CD4-positive, alpha-beta T cell (primary cell): ENCODE measurements around the gene AGPAT3. TPM values are rescaled to one million over a fixed set of nuclear protein-coding genes. Genes with fewer than 3 reads are reported as not detected.

Source experiments
- ATAC-seq: fragments of 200-7000 bp; cut with Tn5 transposase; one replicate; pipeline ENCODE4 v1.10.0; 2022; ENCODE audit warnings: mild to moderate bottlenecking; ENCODE audit not compliant: poor library complexity
- CTCF ChIA-PET: fragments of 350-600 bp; sonication (Branson Sonifier 250); formaldehyde crosslinking; loops from one replicate; lab custom pipeline; 2021; ENCODE audit warnings: antibody characterized with exemption, inconsistent platforms; lab: Charles Lee
- POLR2A ChIA-PET: fragments of 350-600 bp; sonication (Branson Sonifier 250); formaldehyde crosslinking; loops from one replicate; lab custom pipeline; 2021; ENCODE audit warnings: antibody characterized with exemption, inconsistent platforms; lab: Charles Lee
- DNase-seq, 14 experiments: peaks; one replicate each; pipeline ENCODE4 v3.0.0-alpha.2; 2013 to 2020; ENCODE audit warnings: mixed read lengths in 2 of 14
- H3K27ac ChIP-seq, 2 donors: one replicate each; pipeline versions ENCODE4 v1.5.1 to v1.7.0; 2013; ENCODE audit warnings: low read length in 2 of 2, low read depth in 1 of 2, mild to moderate bottlenecking in 1 of 2
- H3K27me3 ChIP-seq, 2 experiments: 1 replicate in 1 of 2; 2 replicates in 1 of 2; pipeline versions ENCODE4 v1.6.1 to v1.7.0; 2013; ENCODE audit warnings: low read length in 2 of 2, control low read depth in 1 of 2, mild to moderate bottlenecking in 1 of 2, moderate library complexity in 1 of 2; ENCODE audit not compliant: insufficient read depth in 2 of 2, control insufficient read depth in 1 of 2
- H3K36me3 ChIP-seq: one replicate; pipeline ENCODE4 v1.6.1; 2013; ENCODE audit warnings: low read length, control low read depth; ENCODE audit not compliant: insufficient read depth
- H3K4me1 ChIP-seq: one replicate; pipeline ENCODE4 v1.6.1; 2013; ENCODE audit warnings: low read length, control low read depth; ENCODE audit not compliant: insufficient read depth
- H3K4me3 ChIP-seq: one replicate; pipeline ENCODE4 v1.5.1; 2013; ENCODE audit warnings: mild to moderate bottlenecking, low read length, moderate library complexity
- H3K9me3 ChIP-seq, 2 experiments: 1 replicate in 1 of 2; 2 replicates in 1 of 2; pipeline versions ENCODE4 v1.6.1 to v1.7.0; 2013; ENCODE audit warnings: low read length in 2 of 2, mild to moderate bottlenecking in 2 of 2, control low read depth in 1 of 2, moderate library complexity in 1 of 2; ENCODE audit not compliant: control insufficient read depth in 1 of 2, insufficient read depth in 1 of 2
- H3K27ac Mint-ChIP-seq: one replicate; pipeline ENCODE4 v1.8.0; 2020; ENCODE audit warnings: mixed read lengths
- H3K27me3 Mint-ChIP-seq: one replicate; pipeline ENCODE4 v1.8.0; 2021; ENCODE audit warnings: mixed read lengths
- H3K36me3 Mint-ChIP-seq: one replicate; pipeline ENCODE4 v1.8.0; 2021; ENCODE audit warnings: low read depth, mixed read lengths
- H3K4me1 Mint-ChIP-seq: one replicate; pipeline ENCODE4 v1.8.0; 2021; ENCODE audit warnings: low read depth, mixed read lengths
- H3K4me3 Mint-ChIP-seq: one replicate; pipeline ENCODE4 v1.8.0; 2020; ENCODE audit warnings: mild to moderate bottlenecking, mixed read lengths
- H3K9me3 Mint-ChIP-seq: one replicate; pipeline ENCODE4 v1.8.0; 2020; ENCODE audit warnings: mixed read lengths
- intact Hi-C, 2 experiments: fragments of 100-400 bp; cut with DNase I in 1 of 2; cut with micrococcal nuclease in 1 of 2; formaldehyde crosslinking; loops; one replicate each; pipeline versions ENCODE4 v1.15.1 to v1.9.0; 2023 to 2025; cut with DNase I, micrococcal nuclease
- total RNA-seq, 174 experiments: library from RNA in 2 of 174; stranded (reverse) in 2 of 174; gene quantifications; one replicate each; pipeline ENCODE4 v1.2.3 and lab custom pipeline; 2021 to 2026
- TF ChIP-seq, protein P1 (sequence below): fragments of 200-600 bp; IDR thresholded peaks from one replicate; pipeline ENCODE4 v1.8.0; 2022; ENCODE audit warnings: antibody characterized with exemption, mild to moderate bottlenecking

Gene AGPAT3
- total RNA-seq, 2 experiments from 2014 or later, result 40.8 to 43.4 TPM

DNA sequence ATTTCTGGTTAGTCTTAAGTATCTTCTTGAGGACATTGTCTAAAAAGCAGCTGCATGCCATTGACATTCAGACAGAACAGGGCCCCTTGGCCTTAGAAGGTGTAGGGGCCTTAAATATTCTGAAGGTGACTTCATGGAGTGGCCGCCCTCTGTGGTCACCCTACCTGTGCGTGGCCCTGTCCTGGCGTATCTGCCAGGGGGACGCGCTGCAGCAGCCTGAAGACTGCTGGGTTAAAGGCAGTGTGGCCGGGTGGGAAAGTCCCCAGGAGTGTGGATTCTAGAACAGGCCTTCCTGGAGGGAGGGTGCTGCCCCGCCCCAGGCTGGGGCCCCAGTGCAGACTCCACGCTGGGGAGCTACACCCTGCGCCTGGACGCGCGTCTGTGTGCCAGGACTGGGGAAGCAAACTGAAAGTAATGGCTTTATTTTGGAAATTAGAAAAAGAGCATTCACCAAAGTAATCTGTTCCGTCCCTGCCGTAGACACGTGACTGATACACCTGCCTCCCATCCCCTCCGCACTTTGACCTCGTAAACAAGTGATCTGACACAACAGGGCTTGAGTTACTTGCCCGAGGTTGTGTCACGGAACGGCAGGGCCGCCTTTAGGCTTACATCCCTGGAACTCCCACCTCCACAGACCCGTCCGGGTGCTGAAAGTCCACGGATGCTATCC is 1.8 kb downstream of the AGPAT3 start:
- Histone ChIP-seq H3K27me3 (no peaks in the 10 kb centered on the region), H3K4me1 (peaks cover 42% of the 10 kb centered on the region), H3K4me3 (peak overlapping the region; percentile 52), H3K27ac (peak overlapping the region; percentile 65 to 67), H3K36me3 (peaks cover 6% of the 10 kb centered on the region), H3K9me3 (no peaks in the 10 kb centered on the region)
- H3K9me3 Mint-ChIP-seq, result no peaks in the 10 kb centered on the region
- ATAC-seq (peak; percentile 64), DNase-seq (peak in 12 of 14 experiments; percentile 11 to 85 (median 43))
- peak overlapping the region; percentile 91 for H3K27ac Mint-ChIP-seq
- CTCF ChIA-PET, result interaction anchor here (0.6 kb wide), 1 partner anchor 1017 kb away, joined by 3 read pairs; no protein-coding TSS in a partner anchor
- H3K27me3 Mint-ChIP-seq, result no peaks in the 10 kb centered on the region
- intact Hi-C loops, result loop anchor here (1.0 to 5.0 kb wide), 5 partner anchors 26 to 74 kb away; no protein-coding TSS in a partner anchor
- H3K36me3 Mint-ChIP-seq, result peaks cover 35% of the 10 kb centered on the region
- TF ChIP-seq, protein P1, sequence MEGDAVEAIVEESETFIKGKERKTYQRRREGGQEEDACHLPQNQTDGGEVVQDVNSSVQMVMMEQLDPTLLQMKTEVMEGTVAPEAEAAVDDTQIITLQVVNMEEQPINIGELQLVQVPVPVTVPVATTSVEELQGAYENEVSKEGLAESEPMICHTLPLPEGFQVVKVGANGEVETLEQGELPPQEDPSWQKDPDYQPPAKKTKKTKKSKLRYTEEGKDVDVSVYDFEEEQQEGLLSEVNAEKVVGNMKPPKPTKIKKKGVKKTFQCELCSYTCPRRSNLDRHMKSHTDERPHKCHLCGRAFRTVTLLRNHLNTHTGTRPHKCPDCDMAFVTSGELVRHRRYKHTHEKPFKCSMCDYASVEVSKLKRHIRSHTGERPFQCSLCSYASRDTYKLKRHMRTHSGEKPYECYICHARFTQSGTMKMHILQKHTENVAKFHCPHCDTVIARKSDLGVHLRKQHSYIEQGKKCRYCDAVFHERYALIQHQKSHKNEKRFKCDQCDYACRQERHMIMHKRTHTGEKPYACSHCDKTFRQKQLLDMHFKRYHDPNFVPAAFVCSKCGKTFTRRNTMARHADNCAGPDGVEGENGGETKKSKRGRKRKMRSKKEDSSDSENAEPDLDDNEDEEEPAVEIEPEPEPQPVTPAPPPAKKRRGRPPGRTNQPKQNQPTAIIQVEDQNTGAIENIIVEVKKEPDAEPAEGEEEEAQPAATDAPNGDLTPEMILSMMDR, result no peak
- POLR2A ChIA-PET, result interaction anchor here (0.6 to 1.5 kb wide), 5 partner anchors 12 to 955 kb away, joined by 3 to 4 read pairs (median 3); no protein-coding TSS in a partner anchor
- H3K4me3 Mint-ChIP-seq, result peak overlapping the region; percentile 88
- peaks cover 49% of the 10 kb centered on the region for H3K4me1 Mint-ChIP-seq

DNA sequence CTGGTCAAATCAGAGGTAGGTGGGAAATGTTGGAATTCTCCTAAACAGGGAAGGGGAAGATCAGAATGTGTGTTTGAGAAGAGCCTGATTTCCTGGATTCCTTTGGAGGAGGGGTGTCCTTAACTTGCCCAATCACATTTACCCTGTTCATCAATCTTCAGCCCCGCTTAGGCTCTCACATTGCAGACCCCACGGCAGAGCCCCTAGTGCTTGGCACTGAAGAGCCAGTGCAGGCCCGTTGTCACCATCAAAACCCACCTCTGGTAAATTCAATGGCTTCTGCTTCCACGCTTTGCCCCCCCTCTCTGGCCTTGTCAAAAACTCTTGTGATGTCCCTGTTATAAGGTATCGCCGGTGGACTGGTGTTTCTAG is 2.3 kb downstream of the AGPAT3 start:
- ChIA-PET CTCF (no interaction called here), POLR2A (interaction anchor here (1.0 to 1.5 kb wide), 4 partner anchors 12 to 216 kb away, joined by 3 to 4 read pairs (median 3); no protein-coding TSS in a partner anchor)
- H3K4me3 ChIP-seq, result peak overlapping the region; percentile 52
- peak in 1 of 14 experiments; percentile 16 for DNase-seq
- no peaks in the 10 kb centered on the region for H3K27me3 Mint-ChIP-seq
- peaks cover 40% of the 10 kb centered on the region for H3K36me3 Mint-ChIP-seq
- H3K4me1 ChIP-seq, result peaks cover 42% of the 10 kb centered on the region
- peak overlapping the region; percentile 91 for H3K27ac Mint-ChIP-seq
- peak overlapping the region; percentile 88 for H3K4me3 Mint-ChIP-seq
- intact Hi-C loops, result loop anchor here (2.0 to 5.0 kb wide), 3 partner anchors 25 to 75 kb away; no protein-coding TSS in a partner anchor
- peaks cover 52% of the 10 kb centered on the region for H3K4me1 Mint-ChIP-seq
- H3K27me3 ChIP-seq, result no peaks in the 10 kb centered on the region
- no peaks in the 10 kb centered on the region for H3K9me3 Mint-ChIP-seq
- H3K36me3 ChIP-seq, result peaks cover 6% of the 10 kb centered on the region
- TF ChIP-seq, protein P1, result no peak
- H3K27ac ChIP-seq, result peak overlapping the region; percentile 65 to 67
- H3K9me3 ChIP-seq, result no peaks in the 10 kb centered on the region
- no peak for ATAC-seq

DNA sequence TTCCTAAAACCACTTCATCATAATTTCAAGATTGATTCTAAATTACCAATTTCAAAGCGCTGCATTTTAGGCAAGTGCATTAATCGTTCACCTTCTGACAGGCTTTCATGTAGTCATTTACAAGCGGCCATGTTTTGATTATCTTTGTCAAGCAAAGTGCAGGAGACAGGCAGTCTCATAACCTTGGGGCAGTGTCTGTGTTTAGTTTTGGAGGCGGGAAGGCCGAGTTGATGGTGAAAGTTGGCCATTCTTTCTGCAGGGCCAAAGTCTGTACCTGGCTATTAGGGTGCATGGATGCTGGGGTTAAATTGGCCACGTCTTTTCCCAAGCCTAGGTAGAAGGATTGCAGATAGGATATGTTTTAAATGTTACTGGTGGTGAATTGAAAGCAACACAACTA is 2.9 kb downstream of the AGPAT3 start:
- no peak overlapping the region for H3K27ac ChIP-seq
- peaks cover 46% of the 10 kb centered on the region for H3K36me3 Mint-ChIP-seq
- peaks cover 58% of the 10 kb centered on the region for H3K4me1 Mint-ChIP-seq

More for the DNA sequence above, 2.9 kb downstream of the AGPAT3 start:
- H3K27me3 ChIP-seq, result no peaks in the 10 kb centered on the region
- ChIA-PET POLR2A (interaction anchor here (1.0 to 1.5 kb wide), 3 partner anchors 16 to 54 kb away, joined by 3 to 5 read pairs (median 4); no protein-coding TSS in a partner anchor), CTCF (no interaction called here)
- TF ChIP-seq, protein P1, result no peak
- intact Hi-C loops, result loop anchor here (2.0 to 5.0 kb wide), 3 partner anchors 25 to 76 kb away; no protein-coding TSS in a partner anchor
- Mint-ChIP-seq H3K27me3 (no peaks in the 10 kb centered on the region), H3K27ac (peak overlapping the region; percentile 91), H3K9me3 (no peaks in the 10 kb centered on the region), H3K4me3 (peak overlapping the region; percentile 88)
- peaks cover 47% of the 10 kb centered on the region for H3K4me1 ChIP-seq
- H3K4me3 ChIP-seq, result no peak overlapping the region
- no peak for ATAC-seq
- H3K9me3 ChIP-seq, result no peaks in the 10 kb centered on the region
- peaks cover 9% of the 10 kb centered on the region for H3K36me3 ChIP-seq
- DNase-seq, result no peak
